HG03575 (cell line): ENCODE data around the gene SEMA5A.

Experiments used
- ATAC-seq: cut with Tn5 transposase; IDR thresholded peaks from one replicate; pipeline ENCODE4 v1.9.1; 2021; ENCODE audit not compliant: unreplicated experiment, insufficient number of reproducible peaks, low FRiP score; ENCODE audit errors: extremely low read depth

SEMA5A gene

GRCh38 chr5:9268226-9268625, 277.6 kb downstream of the SEMA5A start:
- no peak for ATAC-seq

- no peak for ATAC-seq
Measured at GRCh38 chr5:9265441-9266287, 280.2 kb downstream of the SEMA5A start.

- ATAC-seq = no peak
Measured at GRCh38 chr5:9264301-9264700, 281.6 kb downstream of the SEMA5A start.

GRCh38 chr5:9263656-9264055, 282.2 kb downstream of the SEMA5A start:
- no peak for ATAC-seq

- ATAC-seq = no peak
Measured at GRCh38 chr5:9251379-9251980, 294.4 kb downstream of the SEMA5A start.

- ATAC-seq = no peak
Measured at GRCh38 chr5:9249231-9249630, 296.6 kb downstream of the SEMA5A start.

- ATAC-seq = no peak
Measured at GRCh38 chr5:9245071-9245470, 300.8 kb downstream of the SEMA5A start.

GRCh38 chr5:9244417-9244816, 301.5 kb downstream of the SEMA5A start:
- no peak for ATAC-seq

- ATAC-seq = no peak
Measured at GRCh38 chr5:9241479-9242305, 304.2 kb downstream of the SEMA5A start.

GRCh38 chr5:9240431-9240830, 305.4 kb downstream of the SEMA5A start:
- ATAC-seq = no peak

- no peak for ATAC-seq
Measured at GRCh38 chr5:9239626-9240025, 306.2 kb downstream of the SEMA5A start.

- ATAC-seq = no peak
Measured at GRCh38 chr5:9239071-9239470, 306.8 kb downstream of the SEMA5A start.

GRCh38 chr5:9233712-9234111, 312.2 kb downstream of the SEMA5A start:
- no peak for ATAC-seq

- ATAC-seq = no peak
Measured at GRCh38 chr5:9233035-9233434, 312.8 kb downstream of the SEMA5A start.

- no peak for ATAC-seq
Measured at GRCh38 chr5:9231842-9232241, 314.0 kb downstream of the SEMA5A start.

GRCh38 chr5:9230355-9230754, 315.5 kb downstream of the SEMA5A start:
- ATAC-seq = no peak

- no peak for ATAC-seq
Measured at GRCh38 chr5:9226016-9226536, 319.8 kb downstream of the SEMA5A start.

- no peak for ATAC-seq
Measured at GRCh38 chr5:9222054-9222976, 323.6 kb downstream of the SEMA5A start.

GRCh38 chr5:9218358-9218757, 327.5 kb downstream of the SEMA5A start:
- no peak for ATAC-seq
